ENCODE data around the gene ZSCAN10. TPM values are rescaled to one million over a fixed set of nuclear protein-coding genes. Genes with fewer than 3 reads are reported as not detected.
A peak's percentile ranks its signal among the peaks of the same experiment; 100 is the strongest.

The ZSCAN10 gene
- total and polyA plus RNA-seq, 9 of the 15 experiments (the other 6 are each of a cell fraction or from before 2014, with no cell fraction given): 0.22 TPM; not detected in 8

DNA sequence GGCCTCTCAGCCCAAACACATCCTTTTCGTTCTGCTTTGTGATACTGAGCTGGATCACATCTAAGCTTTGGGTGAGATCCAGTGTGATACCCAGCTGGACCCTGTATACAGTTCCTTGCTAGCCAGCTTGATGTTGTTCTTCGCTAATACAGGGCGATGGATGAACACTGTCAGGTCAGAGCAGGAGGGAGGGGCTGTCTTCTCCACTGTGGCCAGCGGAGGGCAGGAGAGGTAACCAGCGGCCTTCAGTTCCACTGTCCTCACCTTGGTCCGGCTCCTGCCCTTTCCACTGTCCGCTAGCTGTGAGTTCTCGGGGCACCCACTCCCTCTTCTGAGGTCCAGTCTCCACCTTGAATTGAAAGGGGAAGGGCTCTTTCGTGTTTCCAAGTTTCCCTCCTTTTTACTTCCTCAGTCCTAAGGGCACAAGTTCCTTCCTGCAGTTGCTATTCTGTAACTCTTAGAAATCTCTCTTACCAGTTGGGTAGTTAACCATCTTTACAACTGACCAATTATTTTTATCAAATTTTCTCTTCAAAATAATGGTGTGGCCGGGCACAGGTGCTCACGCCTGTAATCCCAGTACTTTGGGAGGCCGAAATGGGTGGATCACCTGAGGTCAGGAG is 32.8 kb upstream of the ZSCAN10 start:
- 49% methylated on average over 12 of the region's 12 CpGs for WGBS (ENCODE audit: insufficient coverage, low coverage, missing lambda C conversion rate)
- peak; percentile 62 for ATAC-seq
- TF ChIP-seq, protein P1, sequence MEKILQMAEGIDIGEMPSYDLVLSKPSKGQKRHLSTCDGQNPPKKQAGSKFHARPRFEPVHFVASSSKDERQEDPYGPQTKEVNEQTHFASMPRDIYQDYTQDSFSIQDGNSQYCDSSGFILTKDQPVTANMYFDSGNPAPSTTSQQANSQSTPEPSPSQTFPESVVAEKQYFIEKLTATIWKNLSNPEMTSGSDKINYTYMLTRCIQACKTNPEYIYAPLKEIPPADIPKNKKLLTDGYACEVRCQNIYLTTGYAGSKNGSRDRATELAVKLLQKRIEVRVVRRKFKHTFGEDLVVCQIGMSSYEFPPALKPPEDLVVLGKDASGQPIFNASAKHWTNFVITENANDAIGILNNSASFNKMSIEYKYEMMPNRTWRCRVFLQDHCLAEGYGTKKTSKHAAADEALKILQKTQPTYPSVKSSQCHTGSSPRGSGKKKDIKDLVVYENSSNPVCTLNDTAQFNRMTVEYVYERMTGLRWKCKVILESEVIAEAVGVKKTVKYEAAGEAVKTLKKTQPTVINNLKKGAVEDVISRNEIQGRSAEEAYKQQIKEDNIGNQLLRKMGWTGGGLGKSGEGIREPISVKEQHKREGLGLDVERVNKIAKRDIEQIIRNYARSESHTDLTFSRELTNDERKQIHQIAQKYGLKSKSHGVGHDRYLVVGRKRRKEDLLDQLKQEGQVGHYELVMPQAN (IDR thresholded peaks at IDR 0.05; ENCODE audit: borderline replicate concordance): 0 out of 2 replicates have a peak, but pooled peaks have one; percentile 9
- TF ChIP-seq MECOM (CRISPR knock-in tag; IDR thresholded peaks at IDR 0.05) (no peak), TSC22D4 (tag; IDR thresholded peaks at IDR 0.05) (no peak), SMAD1 (IDR thresholded peaks at IDR 0.05; ENCODE audit: low read depth, low read length, partially characterized antibody) (no peak), MEIS2 (IDR thresholded peaks at IDR 0.05; ENCODE audit: partially characterized antibody) (peak; percentile 3), EWSR1 (IDR thresholded peaks at IDR 0.05; ENCODE audit: borderline replicate concordance, low read depth, partially characterized antibody) (no peak), ZNF146 (CRISPR knock-in tag; IDR thresholded peaks at IDR 0.05; ENCODE audit: unreplicated experiment) (no peak), ZBED1 (IDR thresholded peaks at IDR 0.05) (0 out of 2 replicates have a peak, but pooled peaks have one; percentile 39), CTBP1 (IDR thresholded peaks at IDR 0.05; ENCODE audit: borderline replicate concordance) (peak; percentile 29; the same call in 1 of the 2 replicates), STAT5B (CRISPR knock-in tag; IDR thresholded peaks at IDR 0.05) (no peak), DACH1 (IDR thresholded peaks at IDR 0.05; ENCODE audit: partially characterized antibody) (no peak), ZNF583 (CRISPR knock-in tag; IDR thresholded peaks at IDR 0.05) (no peak), ATF1 (CRISPR knock-in tag; IDR thresholded peaks at IDR 0.05) (no peak), ATF1 (tag; IDR thresholded peaks at IDR 0.05) (0 out of 2 replicates have a peak, but pooled peaks have one; percentile 15), CC2D1A (IDR thresholded peaks at IDR 0.05) (peak; percentile 98)
- TF ChIP-seq, protein P2, sequence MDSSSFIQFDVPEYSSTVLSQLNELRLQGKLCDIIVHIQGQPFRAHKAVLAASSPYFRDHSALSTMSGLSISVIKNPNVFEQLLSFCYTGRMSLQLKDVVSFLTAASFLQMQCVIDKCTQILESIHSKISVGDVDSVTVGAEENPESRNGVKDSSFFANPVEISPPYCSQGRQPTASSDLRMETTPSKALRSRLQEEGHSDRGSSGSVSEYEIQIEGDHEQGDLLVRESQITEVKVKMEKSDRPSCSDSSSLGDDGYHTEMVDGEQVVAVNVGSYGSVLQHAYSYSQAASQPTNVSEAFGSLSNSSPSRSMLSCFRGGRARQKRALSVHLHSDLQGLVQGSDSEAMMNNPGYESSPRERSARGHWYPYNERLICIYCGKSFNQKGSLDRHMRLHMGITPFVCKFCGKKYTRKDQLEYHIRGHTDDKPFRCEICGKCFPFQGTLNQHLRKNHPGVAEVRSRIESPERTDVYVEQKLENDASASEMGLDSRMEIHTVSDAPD (CRISPR knock-in tag; IDR thresholded peaks at IDR 0.05): no peak
- TF ChIP-seq, protein P3, sequence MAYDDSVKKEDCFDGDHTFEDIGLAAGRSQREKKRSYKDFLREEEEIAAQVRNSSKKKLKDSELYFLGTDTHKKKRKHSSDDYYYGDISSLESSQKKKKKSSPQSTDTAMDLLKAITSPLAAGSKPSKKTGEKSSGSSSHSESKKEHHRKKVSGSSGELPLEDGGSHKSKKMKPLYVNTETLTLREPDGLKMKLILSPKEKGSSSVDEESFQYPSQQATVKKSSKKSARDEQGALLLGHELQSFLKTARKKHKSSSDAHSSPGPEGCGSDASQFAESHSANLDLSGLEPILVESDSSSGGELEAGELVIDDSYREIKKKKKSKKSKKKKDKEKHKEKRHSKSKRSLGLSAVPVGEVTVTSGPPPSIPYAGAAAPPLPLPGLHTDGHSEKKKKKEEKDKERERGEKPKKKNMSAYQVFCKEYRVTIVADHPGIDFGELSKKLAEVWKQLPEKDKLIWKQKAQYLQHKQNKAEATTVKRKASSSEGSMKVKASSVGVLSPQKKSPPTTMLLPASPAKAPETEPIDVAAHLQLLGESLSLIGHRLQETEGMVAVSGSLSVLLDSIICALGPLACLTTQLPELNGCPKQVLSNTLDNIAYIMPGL (CRISPR knock-in tag; IDR thresholded peaks at IDR 0.05): 0 out of 2 replicates have a peak, but pooled peaks have one; percentile 45
- TF ChIP-seq, protein P4, sequence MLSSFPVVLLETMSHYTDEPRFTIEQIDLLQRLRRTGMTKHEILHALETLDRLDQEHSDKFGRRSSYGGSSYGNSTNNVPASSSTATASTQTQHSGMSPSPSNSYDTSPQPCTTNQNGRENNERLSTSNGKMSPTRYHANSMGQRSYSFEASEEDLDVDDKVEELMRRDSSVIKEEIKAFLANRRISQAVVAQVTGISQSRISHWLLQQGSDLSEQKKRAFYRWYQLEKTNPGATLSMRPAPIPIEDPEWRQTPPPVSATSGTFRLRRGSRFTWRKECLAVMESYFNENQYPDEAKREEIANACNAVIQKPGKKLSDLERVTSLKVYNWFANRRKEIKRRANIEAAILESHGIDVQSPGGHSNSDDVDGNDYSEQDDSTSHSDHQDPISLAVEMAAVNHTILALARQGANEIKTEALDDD (IDR thresholded peaks at IDR 0.05): 0 out of 2 replicates have a peak, but pooled peaks have one; percentile 31

More for the DNA sequence above, 32.8 kb upstream of the ZSCAN10 start:
- in situ Hi-C loops (cut with MboI) (no loop called here), intact Hi-C loops (cut with micrococcal nuclease) (no loop called here)
- DNase-seq (ENCODE audit: extremely low read depth in 1 of 4, low spot score in 3 of 4) (peak; percentile 54 to 79 (median 64)), FAIRE-seq (peak; percentile 92)
- peaks cover 33% of the 10 kb centered on the region for H3K79me2 ChIP-seq (ENCODE audit: control insufficient read depth, insufficient read depth, low read length)
- peaks cover 11 to 25% of the 10 kb centered on the region in 2 experiments; a peak in 4 of 5 replicates for H3K4me1 ChIP-seq (replicated peaks in 1 of 2; ENCODE audit: control insufficient read depth in 2 of 2, insufficient read depth in 2 of 2, low read length in 2 of 2)
- peaks cover 19% of the 10 kb centered on the region for H3K36me3 ChIP-seq (ENCODE audit: control insufficient read depth, insufficient read depth, low read length)
- no peaks in the 10 kb centered on the region for H3K9me3 ChIP-seq (replicated peaks; ENCODE audit: control insufficient read depth, insufficient read depth, low read depth, low read length)
- BruUV-seq (replicated peaks): no TSS peak
- H4K20me1 ChIP-seq (replicated peaks; ENCODE audit: control insufficient read depth, insufficient read depth, low read length): no peaks in the 10 kb centered on the region
- no peak overlapping the region; the same call in 2 of the 3 replicates for H3K27ac ChIP-seq (ENCODE audit: extremely low read depth, low read depth, low read length)
- H3K4me3 ChIP-seq: no peak overlapping the region
- ChIA-PET POLR2A (interaction anchor here (0.6 to 4.8 kb wide), 5 partner anchors 14 to 439 kb away, joined by 3 to 32 read pairs (median 3); partner anchors contain the start of gene ZNF205), CTCF (ENCODE audit: low intra/inter-chr PET ratio) (interaction anchor here (0.7 to 1.4 kb wide), 2 partner anchors 73 to 77 kb away, joined by 3 read pairs; no protein-coding TSS in a partner anchor)
- no peak overlapping the region for H3K4me2 ChIP-seq (ENCODE audit: insufficient read depth, low read length)
- H3K27me3 ChIP-seq (ENCODE audit: control insufficient read depth in 2 of 2, insufficient read depth in 2 of 2, low read length in 2 of 2): no peaks in the 10 kb centered on the region
- H3K9ac ChIP-seq (ENCODE audit: insufficient read depth in 1 of 2, low read depth in 2 of 2, low read length in 2 of 2): 0 out of 4 replicates have a peak overlapping the region, but pooled peaks of 1 of the 2 experiments have one; percentile 48
- no peaks in the 10 kb centered on the region for H3K9me1 ChIP-seq (ENCODE audit: control insufficient read depth, insufficient read depth, low read length)
- no peak overlapping the region for H2AFZ ChIP-seq (ENCODE audit: low read depth, low read length)
